Colonic mucosa (tissue), 4 donors: ENCODE data around the gene EFNA2. TPM values are rescaled to one million over a fixed set of nuclear protein-coding genes. Genes with fewer than 3 reads are reported as not detected.
"Not testable (repeated sequence)": the region's sequence is repeated elsewhere in the genome, so short reads cannot be mapped to it uniquely, and the experiment has no call there.

Experiments
- DNase-seq: peaks from one replicate; pipeline ENCODE4 v3.0.0-alpha.2; 2020
- H3K27ac ChIP-seq: fragments of 200-600 bp; one replicate; pipeline ENCODE4 v1.8.0; 2021
- H3K27me3 ChIP-seq: fragments of 200-600 bp; one replicate; pipeline ENCODE4 v1.8.0; 2021
- H3K36me3 ChIP-seq: fragments of 200-600 bp; one replicate; pipeline ENCODE4 v1.8.0; 2021
- H3K4me1 ChIP-seq: fragments of 200-600 bp; one replicate; pipeline ENCODE4 v1.8.0; 2021; ENCODE audit warnings: mild to moderate bottlenecking
- H3K4me3 ChIP-seq: fragments of 200-600 bp; one replicate; pipeline ENCODE4 v1.8.0; 2021
- H3K9ac ChIP-seq, 2 donors: one replicate each; pipeline ENCODE4 v1.7.0; 2013; ENCODE audit warnings: control low read depth in 2 of 2, low read depth in 2 of 2, low read length in 2 of 2
- H3K9me3 ChIP-seq: fragments of 200-600 bp; one replicate; pipeline ENCODE4 v1.8.0; 2021
- intact Hi-C: fragments of 100-400 bp; cut with DNase I; formaldehyde crosslinking; loops from one replicate; pipeline ENCODE4 v1.14.1; 2022
- total RNA-seq, 2 donors: library from RNA; stranded (reverse); fragmentation: NEBNext Ultra II Directional in 1 of 2; extraction: Animal tissue kit (Norgen Biotek cat#: 25700) in 1 of 2; gene quantifications; one replicate each; pipeline ENCODE4 v1.2.1, GENCODE V29; 2021
- TF ChIP-seq, protein P1 (sequence below): fragments of 200-600 bp; IDR thresholded peaks from one replicate; pipeline ENCODE4 v1.8.0; 2022; ENCODE audit warnings: antibody characterized with exemption, mild to moderate bottlenecking
- donor health status: healthy.
- donor health status: DM: no; HTN: no; CAD: no.
- donor health status: DM: no; HTN: no; CAD: no.

The EFNA2 gene
- total RNA-seq, 2 donors from 2014 or later: 72.8 to 86.1 TPM

DNA sequence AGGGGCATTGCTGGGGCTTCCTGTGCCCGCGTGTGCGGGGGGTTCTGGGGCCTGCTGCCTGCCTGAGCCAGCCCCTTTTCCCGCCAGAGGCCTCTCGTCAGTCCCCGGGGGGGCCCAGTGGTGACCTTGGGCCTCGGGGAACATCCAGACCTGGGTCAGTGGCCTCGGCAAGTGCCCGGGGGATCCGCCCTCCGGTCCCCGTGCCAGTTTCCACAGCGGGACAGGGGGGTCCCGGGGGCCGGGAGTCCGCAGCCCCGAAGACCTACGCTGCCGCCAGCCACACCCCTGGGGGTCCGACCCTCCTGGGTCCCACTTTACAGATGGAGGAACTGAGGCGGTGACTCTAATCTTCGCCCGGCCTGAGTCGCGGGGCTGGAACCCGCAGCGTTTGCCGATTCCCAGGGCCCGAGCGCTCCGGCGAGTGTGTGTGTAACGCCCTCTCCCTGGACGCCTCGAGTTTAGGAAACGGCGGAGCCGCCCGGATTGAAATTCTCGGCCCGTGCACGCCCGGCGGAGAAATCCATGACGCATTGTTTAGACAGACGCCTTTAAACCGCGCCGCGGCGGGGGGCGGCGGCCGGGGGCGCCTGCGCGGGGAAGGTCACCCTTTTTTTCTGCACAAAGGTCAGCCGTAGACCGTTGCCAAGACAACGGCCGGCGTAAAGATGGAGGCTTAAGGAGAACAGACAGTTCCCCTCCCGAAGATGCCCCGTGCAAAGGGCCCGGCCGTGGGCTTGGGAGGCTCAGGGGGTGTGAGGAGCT, 39.3 kb downstream of the EFNA2 start:
- Histone ChIP-seq H3K4me1 (peaks cover 5% of the 10 kb centered on the region), H3K9me3 (no peaks in the 10 kb centered on the region), H3K9ac (peak overlapping the region in 1 of 2 donors; percentile 43), H3K4me3 (peak overlapping the region; percentile 6), H3K27ac (no peak overlapping the region), H3K36me3 (no peaks in the 10 kb centered on the region), H3K27me3 (peaks cover 18% of the 10 kb centered on the region)
- peak; percentile 61 for DNase-seq
- intact Hi-C loops: loop anchor here (5.0 kb wide), 1 partner anchor 37 kb away; no protein-coding TSS in a partner anchor
- TF ChIP-seq, protein P1, sequence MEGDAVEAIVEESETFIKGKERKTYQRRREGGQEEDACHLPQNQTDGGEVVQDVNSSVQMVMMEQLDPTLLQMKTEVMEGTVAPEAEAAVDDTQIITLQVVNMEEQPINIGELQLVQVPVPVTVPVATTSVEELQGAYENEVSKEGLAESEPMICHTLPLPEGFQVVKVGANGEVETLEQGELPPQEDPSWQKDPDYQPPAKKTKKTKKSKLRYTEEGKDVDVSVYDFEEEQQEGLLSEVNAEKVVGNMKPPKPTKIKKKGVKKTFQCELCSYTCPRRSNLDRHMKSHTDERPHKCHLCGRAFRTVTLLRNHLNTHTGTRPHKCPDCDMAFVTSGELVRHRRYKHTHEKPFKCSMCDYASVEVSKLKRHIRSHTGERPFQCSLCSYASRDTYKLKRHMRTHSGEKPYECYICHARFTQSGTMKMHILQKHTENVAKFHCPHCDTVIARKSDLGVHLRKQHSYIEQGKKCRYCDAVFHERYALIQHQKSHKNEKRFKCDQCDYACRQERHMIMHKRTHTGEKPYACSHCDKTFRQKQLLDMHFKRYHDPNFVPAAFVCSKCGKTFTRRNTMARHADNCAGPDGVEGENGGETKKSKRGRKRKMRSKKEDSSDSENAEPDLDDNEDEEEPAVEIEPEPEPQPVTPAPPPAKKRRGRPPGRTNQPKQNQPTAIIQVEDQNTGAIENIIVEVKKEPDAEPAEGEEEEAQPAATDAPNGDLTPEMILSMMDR: no peak

DNA sequence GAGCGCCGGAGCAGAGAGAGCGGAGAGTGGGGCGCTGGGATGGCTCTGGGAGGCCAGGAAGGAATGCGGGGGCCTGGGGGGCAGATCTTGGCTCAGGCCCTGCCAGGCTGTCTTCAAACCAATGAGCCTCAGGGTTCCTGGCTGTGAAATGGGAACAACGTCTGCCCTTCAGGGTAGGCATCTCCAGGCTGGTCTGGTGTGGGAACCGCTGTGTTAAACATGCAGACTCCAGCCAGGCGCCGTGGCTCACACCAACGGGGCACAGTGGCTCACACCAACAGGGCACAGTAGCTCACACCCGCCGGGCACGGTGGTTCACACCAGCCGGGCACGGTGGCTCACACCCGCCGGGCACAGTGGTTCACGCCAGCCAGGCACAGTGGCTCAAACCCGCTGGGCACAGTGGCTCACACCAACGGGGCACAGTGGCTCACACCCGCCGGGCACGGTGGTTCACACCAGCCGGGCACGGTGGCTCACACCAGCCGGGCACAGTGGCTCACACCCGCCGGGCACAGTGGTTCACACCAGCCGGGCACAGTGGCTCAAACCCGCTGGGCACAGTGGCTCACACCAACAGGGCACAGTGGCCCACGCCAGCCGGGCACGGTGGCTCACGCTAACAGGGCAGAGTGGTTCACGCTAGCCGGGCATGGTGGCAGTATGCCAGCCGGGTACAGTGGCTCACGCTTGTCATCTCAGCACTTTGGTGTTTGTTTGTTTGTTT, 40.1 kb downstream of the EFNA2 start:
- Histone ChIP-seq H3K27me3 (peaks cover 18% of the 10 kb centered on the region), H3K9me3 (no peaks in the 10 kb centered on the region), H3K9ac (no peak overlapping the region), H3K4me1 (peaks cover 5% of the 10 kb centered on the region), H3K27ac (no peak overlapping the region), H3K36me3 (no peaks in the 10 kb centered on the region), H3K4me3 (no peak overlapping the region)
- DNase-seq: no peak
- intact Hi-C loops: no loop called here
- TF ChIP-seq, protein P1: no peak

DNA sequence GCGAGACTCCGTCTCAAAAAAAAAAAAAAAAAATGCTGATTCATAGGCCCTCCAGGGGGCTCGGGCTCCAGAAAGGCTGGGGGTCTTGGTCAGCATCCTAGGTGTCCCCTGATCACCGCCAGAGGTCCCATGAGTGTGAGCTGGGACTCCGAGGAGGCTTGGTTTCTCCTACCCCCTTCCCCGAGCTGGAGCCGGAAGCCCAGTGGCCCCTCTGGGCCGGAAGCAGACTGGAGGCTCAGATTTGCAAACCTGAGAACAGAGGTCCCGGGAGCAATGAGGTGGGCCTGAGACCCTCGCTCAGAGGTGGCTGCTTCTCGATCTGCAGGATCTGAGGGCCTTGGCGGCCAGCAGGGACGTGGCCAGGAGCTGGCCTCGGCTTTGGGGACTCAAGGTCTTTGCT, 41.5 kb downstream of the EFNA2 start:
- no peaks in the 10 kb centered on the region for H3K9me3 ChIP-seq
- no peak overlapping the region for H3K9ac ChIP-seq
- intact Hi-C loops: no loop called here
- no peak overlapping the region for H3K27ac ChIP-seq
- TF ChIP-seq, protein P1: no peak
- H3K36me3 ChIP-seq: no peaks in the 10 kb centered on the region
- no peak for DNase-seq
- H3K27me3 ChIP-seq: peaks cover 18% of the 10 kb centered on the region
- H3K4me3 ChIP-seq: no peak overlapping the region
- peaks cover 5% of the 10 kb centered on the region for H3K4me1 ChIP-seq

DNA sequence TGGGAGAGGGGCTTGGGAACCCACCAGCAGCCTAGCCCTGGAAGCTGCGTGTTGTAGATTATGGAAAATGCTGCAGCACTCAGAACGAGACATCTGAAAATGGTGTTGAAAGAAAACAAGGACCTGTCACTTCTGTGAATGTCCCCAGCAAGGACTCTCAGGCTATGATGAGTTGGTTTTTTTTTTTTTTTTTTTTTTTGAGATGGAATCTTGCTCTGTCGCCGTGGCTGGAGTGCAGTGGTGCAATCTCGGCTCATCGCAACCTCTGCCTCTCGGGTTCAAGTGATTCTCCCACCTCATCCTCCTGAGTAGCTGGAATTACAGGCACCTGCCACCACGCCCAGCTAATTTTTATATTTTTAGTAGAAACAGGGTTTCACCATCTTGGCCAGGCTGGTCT, 46.5 kb downstream of the EFNA2 start:
- H3K4me1 ChIP-seq, DNase-seq, intact Hi-C loops, H3K27me3 ChIP-seq, H3K4me3 ChIP-seq, H3K27ac ChIP-seq, H3K36me3 ChIP-seq, H3K9me3 ChIP-seq, H3K9ac ChIP-seq: not testable (repeated sequence)

DNA sequence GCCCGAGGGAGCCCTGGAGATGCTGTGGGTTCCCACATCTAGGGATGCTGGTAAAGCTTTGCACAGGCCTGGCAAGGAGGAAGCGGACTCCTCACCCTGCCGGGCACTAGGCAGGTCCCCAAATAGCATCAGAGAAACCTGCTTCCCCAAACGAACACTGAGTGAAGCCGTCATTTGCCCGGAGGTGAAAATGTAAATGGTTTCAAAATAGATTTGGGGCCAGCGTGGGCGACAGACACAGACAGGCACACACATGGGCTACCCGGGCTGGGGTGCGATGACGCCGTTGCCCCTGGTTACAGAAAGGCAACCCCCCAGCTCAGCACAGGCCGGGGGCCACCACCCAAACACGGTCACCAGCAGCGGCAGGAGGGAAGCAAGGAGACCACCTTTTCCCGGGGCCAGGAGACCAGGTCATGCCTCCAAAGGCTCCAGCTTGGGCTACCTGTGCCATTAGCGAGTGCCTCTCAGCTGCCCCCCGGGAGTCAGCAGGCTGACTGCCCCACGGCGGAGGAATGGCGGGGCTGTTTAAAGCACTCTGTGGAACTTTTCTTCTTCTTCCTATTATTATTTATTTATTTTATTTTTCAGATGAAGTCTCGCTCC, 50.5 kb downstream of the EFNA2 start:
- Histone ChIP-seq H3K9me3 (no peaks in the 10 kb centered on the region), H3K4me1 (no peaks in the 10 kb centered on the region), H3K27me3 (no peaks in the 10 kb centered on the region), H3K4me3 (no peak overlapping the region), H3K9ac (no peak overlapping the region), H3K27ac (no peak overlapping the region), H3K36me3 (no peaks in the 10 kb centered on the region)
- TF ChIP-seq, protein P1: no peak
- intact Hi-C loops: no loop called here
- no peak for DNase-seq
